ENCODE results near the gene KATNAL1. TPM values are rescaled to one million over a fixed set of nuclear protein-coding genes. Genes with fewer than 3 reads are reported as not detected.

KATNAL1 gene
- total RNA-seq, 1 donor from 2014 or later = 46.9 TPM

- no peaks in the 10 kb centered on the region for H3K9me3 ChIP-seq (replicated peaks)
- H3K27ac ChIP-seq (replicated peaks) = no peak overlapping the region
- DNase-seq = no peak
- no peak for TF ChIP-seq CTCF (IDR thresholded peaks at IDR 0.05; ENCODE audit: borderline replicate concordance)
- H3K4me1 ChIP-seq = peaks cover 4% of the 10 kb centered on the region
- H3K4me3 ChIP-seq = no peak overlapping the region
- intact Hi-C loops (cut with micrococcal nuclease) = no loop called here
- peaks cover 17% of the 10 kb centered on the region for H3K36me3 ChIP-seq
- H3K27me3 ChIP-seq (ENCODE audit: low read depth) = no peaks in the 10 kb centered on the region
Observed at GRCh38 chr13:30234619-30235162, 72.7 kb downstream of the KATNAL1 start.

- peaks cover 86% of the 10 kb centered on the region for H3K36me3 ChIP-seq
- H3K9me3 ChIP-seq (replicated peaks) = peaks cover 39% of the 10 kb centered on the region
- H3K27me3 ChIP-seq (ENCODE audit: low read depth) = no peaks in the 10 kb centered on the region
- H3K27ac ChIP-seq (replicated peaks) = no peak overlapping the region
- intact Hi-C loops (cut with micrococcal nuclease) = no loop called here
- no peak overlapping the region for H3K4me3 ChIP-seq
- no peaks in the 10 kb centered on the region for H3K4me1 ChIP-seq
- DNase-seq = no peak
- no peak for TF ChIP-seq CTCF (IDR thresholded peaks at IDR 0.05; ENCODE audit: borderline replicate concordance)
Observed at GRCh38 chr13:30224732-30225131, 82.6 kb downstream of the KATNAL1 start.

- peaks cover 39% of the 10 kb centered on the region for H3K9me3 ChIP-seq (replicated peaks)
- H3K36me3 ChIP-seq = peaks cover 74% of the 10 kb centered on the region
- H3K4me3 ChIP-seq = no peak overlapping the region
- intact Hi-C loops (cut with micrococcal nuclease) = no loop called here
- no peak for TF ChIP-seq CTCF (IDR thresholded peaks at IDR 0.05; ENCODE audit: borderline replicate concordance)
- no peak for DNase-seq
- no peak overlapping the region for H3K27ac ChIP-seq (replicated peaks)
- H3K4me1 ChIP-seq = no peaks in the 10 kb centered on the region
- H3K27me3 ChIP-seq (ENCODE audit: low read depth) = no peaks in the 10 kb centered on the region
Observed at GRCh38 chr13:30222254-30222653, 85.1 kb downstream of the KATNAL1 start.

- no peak for DNase-seq
- Histone ChIP-seq H3K36me3 (peaks cover 30% of the 10 kb centered on the region), H3K27ac (replicated peaks) (no peak overlapping the region), H3K4me3 (no peak overlapping the region), H3K27me3 (ENCODE audit: low read depth) (no peaks in the 10 kb centered on the region), H3K4me1 (no peaks in the 10 kb centered on the region), H3K9me3 (replicated peaks) (no peaks in the 10 kb centered on the region)
- intact Hi-C loops (cut with micrococcal nuclease) = no loop called here
- TF ChIP-seq CTCF (IDR thresholded peaks at IDR 0.05; ENCODE audit: borderline replicate concordance) = no peak
Observed at GRCh38 chr13:30216111-30216510, 91.2 kb downstream of the KATNAL1 start.

- TF ChIP-seq CTCF (IDR thresholded peaks at IDR 0.05; ENCODE audit: borderline replicate concordance) = no peak
- intact Hi-C loops (cut with micrococcal nuclease) = no loop called here
- Histone ChIP-seq H3K27me3 (ENCODE audit: low read depth) (no peaks in the 10 kb centered on the region), H3K4me1 (no peaks in the 10 kb centered on the region), H3K27ac (replicated peaks) (no peak overlapping the region), H3K9me3 (replicated peaks) (no peaks in the 10 kb centered on the region), H3K36me3 (peaks cover 34% of the 10 kb centered on the region), H3K4me3 (no peak overlapping the region)
- DNase-seq = no peak
Observed at GRCh38 chr13:30212256-30212655, 95.1 kb downstream of the KATNAL1 start.

Measured in left ventricle myocardium inferior (tissue), 1 donor.